HFFc6 (cell line): ENCODE data around the gene CDC45. TPM values are rescaled to one million over a fixed set of nuclear protein-coding genes. Genes with fewer than 3 reads are reported as not detected.

Experiments
- DNase-seq: peaks from one replicate; pipeline ENCODE4 v3.0.0-alpha.2; 2018
- H3K27ac Mint-ChIP-seq: 2 replicates; pipeline ENCODE4 v1.8.0; 2020; ENCODE audit warnings: mild to moderate bottlenecking, mixed read lengths
- H3K27me3 Mint-ChIP-seq: 2 replicates; pipeline ENCODE4 v1.8.0; 2021; ENCODE audit warnings: mild to moderate bottlenecking, moderate library complexity, mixed read lengths; ENCODE audit not compliant: insufficient read depth
- H3K36me3 Mint-ChIP-seq: 2 replicates; pipeline ENCODE4 v1.8.0; 2021; ENCODE audit warnings: low read depth, mixed read lengths
- H3K4me1 Mint-ChIP-seq: 2 replicates; pipeline ENCODE4 v1.8.0; 2020; ENCODE audit warnings: low read depth, mixed read lengths
- H3K4me3 Mint-ChIP-seq: 2 replicates; pipeline ENCODE4 v1.8.0; 2020; ENCODE audit warnings: mild to moderate bottlenecking, moderate library complexity, mixed read lengths
- H3K9me3 Mint-ChIP-seq: 2 replicates; pipeline ENCODE4 v1.8.0; 2020; ENCODE audit warnings: mild to moderate bottlenecking, mixed read lengths
- CTCF ChIP-seq: fragments of 200-600 bp; sonication (generic); IDR thresholded peaks from 2 replicates; pipeline ENCODE4 v1.5.0; 2021; ENCODE audit warnings: antibody characterized with exemption, mild to moderate bottlenecking
- total RNA-seq, 6 experiments: library from RNA; stranded (reverse); fragmentation: NEBNext Ultra II Directional; extraction: Animal tissue kit (Norgen Biotek cat#: 25700); gene quantifications; 2 replicates in 1 of 6; 3 replicates in 5 of 6; pipeline ENCODE4 v1.2.3, GENCODE V29; 2021

The CDC45 gene
- total RNA-seq, 6 experiments from 2014 or later: 8.8 to 17.4 (median 16.2) TPM

- H3K4me3 Mint-ChIP-seq: no peak overlapping the region
- H3K4me1 Mint-ChIP-seq: no peaks in the 10 kb centered on the region
- H3K9me3 Mint-ChIP-seq: no peaks in the 10 kb centered on the region
- no peak for TF ChIP-seq CTCF
- H3K36me3 Mint-ChIP-seq: peaks cover 39% of the 10 kb centered on the region
- no peak for DNase-seq
- H3K27ac Mint-ChIP-seq: no peak overlapping the region
- H3K27me3 Mint-ChIP-seq: no peaks in the 10 kb centered on the region; the same call in 1 of the 2 replicates
Observed at GRCh38 chr22:19516378-19517170, 36.9 kb downstream of the CDC45 start.

- DNase-seq: no peak
Observed at GRCh38 chr22:19517171-19517500, 37.4 kb downstream of the CDC45 start.

GRCh38 chr22:19517919-19518611 is 38.3 kb downstream of the CDC45 start:
- no peaks in the 10 kb centered on the region for H3K4me1 Mint-ChIP-seq
- no peaks in the 10 kb centered on the region for H3K9me3 Mint-ChIP-seq
- no peak for TF ChIP-seq CTCF
- peaks cover 4% of the 10 kb centered on the region for H3K27me3 Mint-ChIP-seq
- DNase-seq: no peak
- peaks cover 26% of the 10 kb centered on the region for H3K36me3 Mint-ChIP-seq
- H3K4me3 Mint-ChIP-seq: no peak overlapping the region
- H3K27ac Mint-ChIP-seq: no peak overlapping the region

More at GRCh38 chr22:19517171-19517500, 37.4 kb downstream of the CDC45 start:
- no peak for TF ChIP-seq CTCF
- H3K9me3 Mint-ChIP-seq: no peaks in the 10 kb centered on the region
- no peaks in the 10 kb centered on the region for H3K4me1 Mint-ChIP-seq
- no peak overlapping the region for H3K4me3 Mint-ChIP-seq
- no peaks in the 10 kb centered on the region; the same call in 1 of the 2 replicates for H3K27me3 Mint-ChIP-seq
- peaks cover 35% of the 10 kb centered on the region for H3K36me3 Mint-ChIP-seq
- H3K27ac Mint-ChIP-seq: no peak overlapping the region

- no peak for TF ChIP-seq CTCF
- H3K27ac Mint-ChIP-seq: no peak overlapping the region
Observed at GRCh38 chr22:19518635-19519034, 38.9 kb downstream of the CDC45 start.

GRCh38 chr22:19519041-19519926 is 39.6 kb downstream of the CDC45 start:
- Mint-ChIP-seq H3K4me3 (no peak overlapping the region), H3K36me3 (peaks cover 13% of the 10 kb centered on the region), H3K27ac (no peak overlapping the region), H3K27me3 (peaks cover 11% of the 10 kb centered on the region), H3K4me1 (no peaks in the 10 kb centered on the region), H3K9me3 (no peaks in the 10 kb centered on the region)
- TF ChIP-seq CTCF: no peak
- DNase-seq: no peak

More at GRCh38 chr22:19518635-19519034, 38.9 kb downstream of the CDC45 start:
- H3K9me3 Mint-ChIP-seq: no peaks in the 10 kb centered on the region
- H3K4me1 Mint-ChIP-seq: no peaks in the 10 kb centered on the region
- no peak overlapping the region for H3K4me3 Mint-ChIP-seq
- peaks cover 7% of the 10 kb centered on the region for H3K27me3 Mint-ChIP-seq
- no peak for DNase-seq
- H3K36me3 Mint-ChIP-seq: peaks cover 20% of the 10 kb centered on the region
